A549 (cell line): ENCODE results near the gene POMT1. TPM values are rescaled to one million over a fixed set of nuclear protein-coding genes. Genes with fewer than 3 reads are reported as not detected.
A peak's percentile ranks its signal among the peaks of the same experiment; 100 is the strongest.

Experiments
- ATAC-seq, 2 experiments: fragments of 200-7000 bp in 1 of 2; fragments of >200 bp in 1 of 2; cut with Nextera tagmentation in 1 of 2; cut with Tn5 transposase in 1 of 2; 3 replicates each; pipeline versions ENCODE4 v1.8.0 to v1.9.1; 2018 to 2020; ENCODE audit warnings: mild to moderate bottlenecking in 1 of 2, moderate library complexity in 1 of 2
- CTCF ChIA-PET: fragments of 300-600 bp; sonication (Branson Sonifier 250); formaldehyde crosslinking; extraction: SDS; loops from one replicate; lab custom pipeline; 2021; ENCODE audit warnings: antibody characterized with exemption, inconsistent platforms; lab: Yijun Ruan, JAX
- POLR2A ChIA-PET: fragments of 350-600 bp; formaldehyde crosslinking; extraction: SDS; loops from one replicate; lab custom pipeline; 2021; ENCODE audit warnings: antibody characterized with exemption, inconsistent platforms; lab: Yijun Ruan, JAX
- DNase-seq, 2 experiments: peaks; one replicate each; pipeline versions ENCODE4 v3.0.0 to v3.0.0-alpha.2; 2011 to 2016; ENCODE audit warnings: low read depth in 1 of 2, low spot score in 1 of 2
- FAIRE-seq: peaks from 2 replicates; lab custom pipeline; 2011; peaks lifted over from hg19 to GRCh38; lab: Jason Lieb, UNC
- H3K27ac ChIP-seq, 2 experiments: fragments of >200 bp; sonication (Bioruptor Twin); formaldehyde crosslinking; 3 replicates each; pipeline ENCODE4 v1.5.1; 2016 to 2017
- H3K4me1 ChIP-seq: fragments of >200 bp; sonication (Bioruptor Twin); formaldehyde crosslinking; 3 replicates; pipeline ENCODE4 v1.6.1; 2016
- H3K4me2 ChIP-seq: fragments of >200 bp; sonication (Bioruptor Twin); formaldehyde crosslinking; 3 replicates; pipeline ENCODE4 v1.6.1; 2016
- H3K4me3 ChIP-seq: fragments of >200 bp; sonication (Bioruptor Twin); formaldehyde crosslinking; 3 replicates; pipeline ENCODE4 v1.5.1; 2016
- H3K9me3 ChIP-seq: fragments of >200 bp; sonication (Bioruptor Twin); formaldehyde crosslinking; 3 replicates; pipeline ENCODE4 v1.6.1; 2016
- CHD2 ChIP-seq: fragments of 150-350 bp; IDR thresholded peaks from 2 replicates; pipeline ENCODE4 v1.6.1; 2014; ENCODE audit warnings: low read length; ENCODE audit not compliant: partially characterized antibody
- CHD4 ChIP-seq: fragments of 200-600 bp; sonication (generic); IDR thresholded peaks from 2 replicates; pipeline ENCODE4 v1.6.1; 2016; ENCODE audit warnings: antibody characterized with exemption, mild to moderate bottlenecking, borderline replicate concordance
- EHF ChIP-seq: fragments of 250-450 bp; sonication (Bioruptor Pico); IDR thresholded peaks from 2 replicates; pipeline ENCODE4 v1.5.0; 2020; ENCODE audit warnings: mild to moderate bottlenecking
- FOSL2 ChIP-seq, 2 experiments: fragments of 450-650 bp in 1 of 2; fragments of >200 bp in 1 of 2; sonication (Bioruptor Twin) in 1 of 2; formaldehyde crosslinking; IDR thresholded peaks; 2 replicates each; pipeline versions ENCODE4 v1.5.0 to v1.6.1; 2016 to 2020; ENCODE audit warnings: mild to moderate bottlenecking in 1 of 2, moderate library complexity in 1 of 2
- FOXS1 ChIP-seq: fragments of 250-450 bp; sonication (Bioruptor Pico); IDR thresholded peaks from 2 replicates; pipeline ENCODE4 v1.5.0; 2020; ENCODE audit warnings: mild to moderate bottlenecking, moderate library complexity
- GATA3 ChIP-seq: IDR thresholded peaks from 2 replicates; pipeline ENCODE4 v1.6.1; 2012; ENCODE audit warnings: borderline replicate concordance
- HOXA7 ChIP-seq: fragments of 250-450 bp; sonication (Bioruptor Pico); IDR thresholded peaks from 2 replicates; pipeline ENCODE4 v1.5.0; 2020; ENCODE audit warnings: mild to moderate bottlenecking, moderate library complexity
- JUN ChIP-seq, 2 experiments: fragments of >200 bp; sonication (Bioruptor Twin); formaldehyde crosslinking; IDR thresholded peaks; 2 replicates in 1 of 2; 3 replicates in 1 of 2; pipeline ENCODE4 v1.6.1; 2016 to 2017
- KDM5A ChIP-seq: fragments of 200-600 bp; sonication (generic); IDR thresholded peaks from 2 replicates; pipeline ENCODE4 v1.6.1; 2016; ENCODE audit warnings: antibody characterized with exemption, mild to moderate bottlenecking
- MAZ ChIP-seq: fragments of 150-350 bp; IDR thresholded peaks from 2 replicates; pipeline ENCODE4 v1.6.1; 2014; ENCODE audit warnings: antibody characterized with exemption, low read depth, low read length, borderline replicate concordance
- MYC ChIP-seq: IDR thresholded peaks from 2 replicates; pipeline ENCODE4 v1.6.1; 2012; ENCODE audit warnings: mild to moderate bottlenecking, inconsistent platforms, low read length, improper control_type of control experiment, borderline replicate concordance
- NFE2L2 ChIP-seq: fragments of 150-350 bp; conservative IDR thresholded peaks from 2 replicates; pipeline ENCODE4 v1.6.1; 2014; ENCODE audit warnings: low read length
- NPAS2 ChIP-seq: fragments of 250-450 bp; sonication (Bioruptor Pico); IDR thresholded peaks from 2 replicates; pipeline ENCODE4 v1.8.0; 2022; ENCODE audit warnings: mild to moderate bottlenecking, moderate library complexity, borderline replicate concordance
- POLR2A ChIP-seq: IDR thresholded peaks from 2 replicates; pipeline ENCODE4 v1.6.1; 2012; ENCODE audit warnings: mild to moderate bottlenecking, low read length
- POLR2AphosphoS2 ChIP-seq: conservative IDR thresholded peaks from 2 replicates; pipeline ENCODE4 v1.6.1; 2012; ENCODE audit warnings: low read length, improper control_type of control experiment, inconsistent platforms
- RAD21 ChIP-seq, 2 experiments: fragments of >200 bp in 1 of 2; sonication (Bioruptor Twin) in 1 of 2; formaldehyde crosslinking in 1 of 2; IDR thresholded peaks in 1 of 2; conservative IDR thresholded peaks in 1 of 2; 2 replicates in 1 of 2; 3 replicates in 1 of 2; pipeline ENCODE4 v1.6.1; 2012 to 2018; ENCODE audit warnings: inconsistent platforms in 1 of 2
- SREBF2 ChIP-seq: fragments of 450-650 bp; IDR thresholded peaks from 2 replicates; pipeline ENCODE4 v1.6.1; 2014; ENCODE audit warnings: mild to moderate bottlenecking, moderate library complexity
- ZC3H11A ChIP-seq: fragments of 450-650 bp; IDR thresholded peaks from 2 replicates; pipeline ENCODE4 v1.6.1; 2014; ENCODE audit warnings: antibody characterized with exemption, mild to moderate bottlenecking
- ZFP36 ChIP-seq: fragments of 450-650 bp; IDR thresholded peaks from 2 replicates; pipeline ENCODE4 v1.6.1; 2014; ENCODE audit warnings: borderline replicate concordance; ENCODE audit not compliant: partially characterized antibody
- WGBS: methylation state at CpG from one replicate; pipeline ENCODE4 v1.1.6; 2017; ENCODE audit errors: missing lambda C conversion rate; 5-methylcytosine and 5-hydroxymethylcytosine counted together
- polyA plus RNA-seq, 4 experiments: library from polyadenylated mRNA; depleted of rRNA in 3 of 4; stranded (reverse); fragments of >200 nt; fragmentation: RNase III in 1 of 4; extraction: RNeasy Plus Mini Kit Qiagen cat#74134 plus additional on column Dnase treatment in 1 of 4; gene quantifications; 2 replicates in 3 of 4; 3 replicates in 1 of 4; pipeline ENCODE4 v1.2.3, GENCODE V29; 2011 to 2017
- TF ChIP-seq, protein P1 (sequence below): IDR thresholded peaks from 2 replicates; pipeline ENCODE4 v1.6.1; 2012
- TF ChIP-seq, protein P2 (sequence below): fragments of 450-650 bp; IDR thresholded peaks from 2 replicates; pipeline ENCODE4 v1.6.1; 2014; ENCODE audit warnings: antibody characterized with exemption
- TF ChIP-seq, protein P3 (sequence below): IDR thresholded peaks from 2 replicates; pipeline ENCODE4 v1.6.1; 2012
- TF ChIP-seq, protein P4 (sequence below): fragments of 150-350 bp; IDR thresholded peaks from 2 replicates; pipeline ENCODE4 v1.6.1; 2014; ENCODE audit warnings: low read depth, mild to moderate bottlenecking, low read length

POMT1 gene
- polyA plus RNA-seq, 2 of the 4 experiments (the other 2 are of a cell fraction), result 16.5 to 17.7 TPM

DNA sequence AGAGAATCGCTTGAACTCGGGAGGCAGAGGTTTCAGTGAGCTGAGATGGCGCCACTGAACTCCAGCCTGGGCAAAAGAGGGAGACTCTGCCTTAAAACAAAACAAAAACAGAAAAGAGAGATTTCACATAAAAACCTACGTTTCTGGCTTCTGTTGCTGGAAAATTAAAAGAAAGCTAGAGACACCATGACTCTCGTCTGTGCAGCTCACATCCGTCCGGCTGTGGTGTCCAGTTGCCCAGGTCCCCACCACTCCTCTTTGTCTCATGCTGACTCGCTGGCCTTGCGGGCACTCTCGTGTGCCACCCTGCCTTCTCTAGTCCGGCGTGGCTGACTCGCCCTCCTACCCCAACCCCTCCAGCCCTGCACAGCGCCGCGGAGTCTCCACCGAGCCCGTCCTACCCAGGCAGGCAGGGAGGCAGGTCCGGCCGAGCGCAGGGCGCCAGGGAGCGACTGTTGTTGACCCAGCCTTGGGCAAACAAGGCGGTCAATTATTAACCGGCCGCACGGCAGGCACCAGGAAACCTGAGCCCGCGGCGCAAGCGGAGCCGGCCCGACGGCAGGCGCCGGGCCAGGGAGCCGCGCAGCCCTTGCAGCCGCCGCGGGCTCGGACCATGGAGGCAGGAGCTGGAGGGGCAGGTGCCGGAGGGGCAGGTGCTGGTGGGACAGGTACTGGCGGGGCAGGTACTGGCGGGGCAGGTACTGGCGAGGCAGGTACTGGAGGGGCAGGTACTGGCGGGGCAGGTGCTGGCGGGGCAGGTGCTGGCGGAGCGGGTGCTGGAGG, 42.5 kb downstream of the POMT1 start, which contains the start of gene PRRT1B:
TSS of gene PRRT1B (plus strand) at position 521 of the 783 bp plus-strand sequence. CDS start at position 614, 93 bp downstream.
- 15% methylated on average over 28 of the region's 50 CpGs for WGBS
- Histone ChIP-seq H3K4me2 (peak within 1 kb of the TSS; percentile 77), H3K9me3 (peaks cover 34% of the 10 kb centered on the region), H3K4me1 (peaks cover 9% of the 10 kb centered on the region; the same call in 1 of the 3 replicates), H3K4me3 (peak within 1 kb of the TSS; percentile 48), H3K27ac (peak within 1 kb of the TSS; percentile 55 to 88)
- DNase-seq, result peak; percentile 92 to 94
- ATAC-seq, result peak; percentile 93 to 95
- POLR2A ChIA-PET, result interaction anchor here (0.6 kb wide), 1 partner anchor 13 kb away, joined by 3 read pairs; no protein-coding TSS in a partner anchor
- FAIRE-seq, result no peak
- TF ChIP-seq, protein P1, sequence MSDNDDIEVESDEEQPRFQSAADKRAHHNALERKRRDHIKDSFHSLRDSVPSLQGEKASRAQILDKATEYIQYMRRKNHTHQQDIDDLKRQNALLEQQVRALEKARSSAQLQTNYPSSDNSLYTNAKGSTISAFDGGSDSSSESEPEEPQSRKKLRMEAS, result peak; percentile 72
- TF ChIP-seq, protein P2, sequence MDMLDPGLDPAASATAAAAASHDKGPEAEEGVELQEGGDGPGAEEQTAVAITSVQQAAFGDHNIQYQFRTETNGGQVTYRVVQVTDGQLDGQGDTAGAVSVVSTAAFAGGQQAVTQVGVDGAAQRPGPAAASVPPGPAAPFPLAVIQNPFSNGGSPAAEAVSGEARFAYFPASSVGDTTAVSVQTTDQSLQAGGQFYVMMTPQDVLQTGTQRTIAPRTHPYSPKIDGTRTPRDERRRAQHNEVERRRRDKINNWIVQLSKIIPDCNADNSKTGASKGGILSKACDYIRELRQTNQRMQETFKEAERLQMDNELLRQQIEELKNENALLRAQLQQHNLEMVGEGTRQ, result no peak
- TF ChIP-seq POLR2AphosphoS2, result no peak
- no peak for TF ChIP-seq SREBF2
- peak in 1 of 2 experiments; percentile 21; a peak in 1 of 5 replicates for TF ChIP-seq RAD21 (conservative IDR thresholded peaks at IDR 0.05 in 1 of 2, IDR thresholded peaks at IDR 0.05 in 1 of 2)
- TF ChIP-seq CHD4, result no peak
- TF ChIP-seq HOXA7, result no peak
- TF ChIP-seq CHD2, result no peak
- TF ChIP-seq, protein P3, sequence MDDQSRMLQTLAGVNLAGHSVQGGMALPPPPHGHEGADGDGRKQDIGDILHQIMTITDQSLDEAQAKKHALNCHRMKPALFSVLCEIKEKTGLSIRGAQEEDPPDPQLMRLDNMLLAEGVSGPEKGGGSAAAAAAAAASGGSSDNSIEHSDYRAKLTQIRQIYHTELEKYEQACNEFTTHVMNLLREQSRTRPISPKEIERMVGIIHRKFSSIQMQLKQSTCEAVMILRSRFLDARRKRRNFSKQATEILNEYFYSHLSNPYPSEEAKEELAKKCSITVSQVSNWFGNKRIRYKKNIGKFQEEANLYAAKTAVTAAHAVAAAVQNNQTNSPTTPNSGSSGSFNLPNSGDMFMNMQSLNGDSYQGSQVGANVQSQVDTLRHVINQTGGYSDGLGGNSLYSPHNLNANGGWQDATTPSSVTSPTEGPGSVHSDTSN, result no peak
- TF ChIP-seq GATA3, result peak; percentile 57; the same call in 1 of the 2 replicates
- TF ChIP-seq NFE2L2, result no peak
- TF ChIP-seq FOXS1 (CRISPR knock-in tag), result no peak
- no peak for TF ChIP-seq MAZ
- TF ChIP-seq EHF (CRISPR knock-in tag), result no peak
- no peak for TF ChIP-seq FOSL2 (IDR thresholded peaks at IDR 0.05)
- no peak for TF ChIP-seq FOSL2 (CRISPR knock-in tag; IDR thresholded peaks at IDR 0.05)
- TF ChIP-seq NPAS2 (CRISPR knock-in tag), result no peak
- no peak for TF ChIP-seq MYC
- TF ChIP-seq, protein P4, sequence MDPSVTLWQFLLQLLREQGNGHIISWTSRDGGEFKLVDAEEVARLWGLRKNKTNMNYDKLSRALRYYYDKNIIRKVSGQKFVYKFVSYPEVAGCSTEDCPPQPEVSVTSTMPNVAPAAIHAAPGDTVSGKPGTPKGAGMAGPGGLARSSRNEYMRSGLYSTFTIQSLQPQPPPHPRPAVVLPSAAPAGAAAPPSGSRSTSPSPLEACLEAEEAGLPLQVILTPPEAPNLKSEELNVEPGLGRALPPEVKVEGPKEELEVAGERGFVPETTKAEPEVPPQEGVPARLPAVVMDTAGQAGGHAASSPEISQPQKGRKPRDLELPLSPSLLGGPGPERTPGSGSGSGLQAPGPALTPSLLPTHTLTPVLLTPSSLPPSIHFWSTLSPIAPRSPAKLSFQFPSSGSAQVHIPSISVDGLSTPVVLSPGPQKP, result no peak
- TF ChIP-seq ZC3H11A, result no peak
- peak; percentile 29 for TF ChIP-seq ZFP36
- TF ChIP-seq JUN (IDR thresholded peaks at IDR 0.05), result 0 out of 5 replicates have a peak, but pooled peaks of 1 of the 2 experiments have one; percentile 36
- TF ChIP-seq POLR2A, result peak; percentile 37; the same call in 1 of the 2 replicates
- TF ChIP-seq KDM5A, result no peak
- CTCF ChIA-PET, result interaction anchor here (0.7 to 1.9 kb wide), 4 partner anchors 9 to 297 kb away, joined by 3 to 7 read pairs (median 4); no protein-coding TSS in a partner anchor
